K562 (cell line): ENCODE results near the gene DIS3L2. TPM values are rescaled to one million over a fixed set of nuclear protein-coding genes. Genes with fewer than 3 reads are reported as not detected.

Experiments used
- ATAC-seq: fragments of 200-7000 bp; cut with Tn5 transposase; 3 replicates; pipeline ENCODE4 v1.9.1; 2020; ENCODE audit warnings: moderate library complexity
- BruUV-seq: library from RNA; stranded (reverse); fragments of 400-500 nt; replicated peaks from 2 replicates; lab custom pipeline; 2021; lab: Mats Ljungman, UMichigan
- CTCF ChIA-PET: fragments of 300-600 bp; formaldehyde crosslinking; extraction: SDS; loops from one replicate; lab custom pipeline; 2021; ENCODE audit warnings: low intra/inter-chr PET ratio; lab: Yijun Ruan, JAX
- POLR2A ChIA-PET: fragments of 300-600, 350-650 bp; sonication (Branson Sonifier 250); formaldehyde crosslinking; extraction: SDS; loops from one replicate; lab custom pipeline; 2021; ENCODE audit warnings: antibody characterized with exemption, inconsistent platforms; lab: Yijun Ruan, JAX
- DNase-seq, 4 experiments: peaks; one replicate each; pipeline versions ENCODE4 v3.0.0 to v3.0.0-alpha.2; 2011 to 2018; ENCODE audit warnings: low spot score in 3 of 4, mixed read lengths in 3 of 4; ENCODE audit errors: extremely low read depth in 1 of 4
- FAIRE-seq: peaks from 2 replicates; lab custom pipeline; 2011; peaks lifted over from hg19 to GRCh38; lab: Jason Lieb, UNC
- H2AFZ ChIP-seq: 2 replicates; pipeline ENCODE4 v1.6.0; 2011; ENCODE audit warnings: low read depth, low read length, control low read depth, inconsistent platforms
- H3K27ac ChIP-seq: fragments of 200-600 bp; 3 replicates; pipeline ENCODE4 v1.8.0; 2011; ENCODE audit warnings: low read depth, mild to moderate bottlenecking, control low read depth, inconsistent platforms, low read length, moderate library complexity, mixed read lengths; ENCODE audit errors: extremely low read depth
- H3K27me3 ChIP-seq, 2 experiments: fragments of 300-600 bp in 1 of 2; 2 replicates in 1 of 2; 3 replicates in 1 of 2; pipeline versions ENCODE4 v1.6.0 to v1.8.0; 2011; ENCODE audit warnings: inconsistent platforms in 2 of 2, low read length in 2 of 2, mild to moderate bottlenecking in 1 of 2, mixed read lengths in 1 of 2, moderate library complexity in 1 of 2; ENCODE audit not compliant: control insufficient read depth in 2 of 2, insufficient read depth in 2 of 2
- H3K36me3 ChIP-seq: fragments of 300-600 bp; 3 replicates; pipeline ENCODE4 v1.8.0; 2011; ENCODE audit warnings: mild to moderate bottlenecking, low read length, inconsistent platforms; ENCODE audit not compliant: control insufficient read depth, insufficient read depth
- H3K4me1 ChIP-seq, 2 experiments: fragments of 200-600 bp in 1 of 2; replicated peaks in 1 of 2; 2 replicates in 1 of 2; 3 replicates in 1 of 2; pipeline versions ENCODE4 v1.5.1 to v1.8.0; 2011; ENCODE audit warnings: inconsistent platforms in 2 of 2, low read length in 2 of 2, mild to moderate bottlenecking in 1 of 2, mixed read lengths in 1 of 2, moderate library complexity in 1 of 2; ENCODE audit not compliant: control insufficient read depth in 2 of 2, insufficient read depth in 2 of 2
- H3K4me2 ChIP-seq: 2 replicates; pipeline ENCODE4 v1.6.1; 2011; ENCODE audit warnings: low read length, control low read depth, inconsistent platforms, mixed read lengths; ENCODE audit not compliant: insufficient read depth
- H3K4me3 ChIP-seq: fragments of 200-600 bp; sonication (generic), shearing (Covaris generic); 2 replicates; pipeline ENCODE4 v1.5.1; 2016; ENCODE audit warnings: control low read depth, inconsistent platforms
- H3K79me2 ChIP-seq: fragments of 200-600 bp; 3 replicates; pipeline ENCODE4 v1.8.0; 2011; ENCODE audit warnings: low read length, inconsistent platforms; ENCODE audit not compliant: control insufficient read depth, insufficient read depth
- H3K9ac ChIP-seq, 2 experiments: 2 replicates each; pipeline versions ENCODE4 v1.6.0 to v1.6.1; 2011; ENCODE audit warnings: low read depth in 2 of 2, low read length in 2 of 2, control low read depth in 1 of 2, inconsistent platforms in 1 of 2, mild to moderate bottlenecking in 1 of 2, mixed read lengths in 1 of 2; ENCODE audit not compliant: insufficient read depth in 1 of 2
- H3K9me1 ChIP-seq: one replicate; pipeline ENCODE4 v1.6.0; 2011; ENCODE audit warnings: inconsistent platforms, mild to moderate bottlenecking, low read length, moderate library complexity; ENCODE audit not compliant: control insufficient read depth, insufficient read depth
- H3K9me3 ChIP-seq: replicated peaks from 2 replicates; pipeline ENCODE4 v1.5.1; 2011; ENCODE audit warnings: low read depth, low read length, inconsistent platforms; ENCODE audit not compliant: control insufficient read depth, insufficient read depth
- H4K20me1 ChIP-seq: replicated peaks from 2 replicates; pipeline ENCODE4 v1.6.1; 2011; ENCODE audit warnings: low read length, inconsistent platforms, mixed read lengths; ENCODE audit not compliant: control insufficient read depth, insufficient read depth
- ASH1L ChIP-seq: fragments of 450-650 bp; IDR thresholded peaks from 2 replicates; pipeline ENCODE4 v1.6.1; 2018; ENCODE audit warnings: borderline replicate concordance, mild to moderate bottlenecking, low read depth; ENCODE audit not compliant: partially characterized antibody
- HMGN3 ChIP-seq: IDR thresholded peaks from 2 replicates; pipeline ENCODE4 v1.6.1; 2011; ENCODE audit warnings: borderline replicate concordance, low read depth, mild to moderate bottlenecking, mixed read lengths, low read length; ENCODE audit not compliant: insufficient read length; ENCODE audit errors: extremely low read depth
- ID3 ChIP-seq, 2 experiments: fragments of 250-450 bp in 1 of 2; fragments of 450-650 bp in 1 of 2; sonication (Bioruptor Pico) in 1 of 2; IDR thresholded peaks; 2 replicates each; pipeline versions ENCODE4 v1.6.1 to v1.8.0; 2016 to 2021; ENCODE audit warnings: mild to moderate bottlenecking in 2 of 2, moderate library complexity in 2 of 2, missing compliant biosample characterization in 1 of 2, missing genetic modification characterization in 1 of 2
- KLF10 ChIP-seq: fragments of 250-450 bp; sonication (Bioruptor Pico); IDR thresholded peaks from 2 replicates; pipeline ENCODE4 v1.6.1; 2021; ENCODE audit warnings: matching md5 sums
- NFE2L1 ChIP-seq: fragments of 450-650 bp; IDR thresholded peaks from 2 replicates; pipeline ENCODE4 v1.6.1; 2016; ENCODE audit warnings: missing genetic modification characterization, low read depth, mild to moderate bottlenecking, missing compliant biosample characterization, moderate library complexity, borderline replicate concordance
- SP2 ChIP-seq: IDR thresholded peaks from 2 replicates; pipeline ENCODE4 v1.6.1; 2011; ENCODE audit warnings: mild to moderate bottlenecking, low read depth, low read length, moderate library complexity; ENCODE audit not compliant: poor library complexity, severe bottlenecking; ENCODE audit errors: extremely low read depth
- TAF15 ChIP-seq: fragments of 200-400 bp; formaldehyde crosslinking; IDR thresholded peaks from 2 replicates; pipeline ENCODE4 v1.6.1; 2017; ENCODE audit warnings: mild to moderate bottlenecking, low read depth, low read length, moderate library complexity
- ZNF274 ChIP-seq: IDR thresholded peaks from 2 replicates; pipeline ENCODE4 v1.6.1; 2011; ENCODE audit warnings: low read depth, mild to moderate bottlenecking, low read length, moderate library complexity, borderline replicate concordance
- ZNF445 ChIP-seq: fragments of 250-450 bp; sonication (Bioruptor Pico); IDR thresholded peaks from 2 replicates; pipeline ENCODE4 v1.4.0; 2020; ENCODE audit warnings: low read depth, mild to moderate bottlenecking, moderate library complexity
- ZNF76 ChIP-seq: fragments of 250-450 bp; sonication (Bioruptor Pico); IDR thresholded peaks from 2 replicates; pipeline ENCODE4 v1.4.0; 2020; ENCODE audit warnings: mild to moderate bottlenecking, moderate library complexity, borderline replicate concordance
- ZNF77 ChIP-seq: fragments of 250-450 bp; sonication (Bioruptor Pico); IDR thresholded peaks from 2 replicates; pipeline ENCODE4 v1.5.0; 2020
- WGBS: fragments of 100-300 bp; shearing (Covaris generic); methylation state at CpG from one replicate; pipeline ENCODE4 v1.1.6; 2016; ENCODE audit warnings: low coverage, mixed read lengths; ENCODE audit not compliant: insufficient coverage; ENCODE audit errors: missing lambda C conversion rate; 5-methylcytosine and 5-hydroxymethylcytosine counted together
- in situ Hi-C: fragments of 300-500 bp; cut with MboI; formaldehyde crosslinking; loops from 4 replicates; pipeline ENCODE4 v1.15.0; 2018; ENCODE audit warnings: inconsistent platforms, mixed read lengths
- intact Hi-C: fragments of 100-400 bp; cut with micrococcal nuclease; formaldehyde crosslinking; loops from 2 replicates; pipeline ENCODE4 v1.14.2; 2022
- polyA plus RNA-seq, 8 experiments: library from polyadenylated mRNA; depleted of rRNA in 4 of 8; stranded (reverse) in 5 of 8; unstranded in 3 of 8; fragments of >200 nt; fragmentation: Nextera tagmentation in 2 of 8; fragmentation: Illumina TruSeq in 1 of 8; extraction: Ambion mirVana in 2 of 8; extraction: Trizol in 1 of 8; gene quantifications; 2 replicates each; pipeline versions ENCODE4 v1.2.1 to v1.2.3, GENCODE V29; 2011 to 2014; ENCODE audit warnings: inconsistent platforms in 1 of 8, missing spikeins in 1 of 8
- total RNA-seq, 7 experiments: library from RNA; depleted of rRNA in 6 of 7; stranded (reverse); fragments of >200 nt in 6 of 7; fragmentation: Illumina TruSeq in 2 of 7; extraction: Trizol in 2 of 7; gene quantifications; 2 replicates each; pipeline versions ENCODE4 v1.2.1 to v1.2.3, GENCODE V29; 2011 to 2021; ENCODE audit warnings: low replicate concordance in 1 of 7
- TF ChIP-seq, protein P1 (sequence below): sonication (generic); formaldehyde crosslinking; IDR thresholded peaks from 2 replicates; pipeline ENCODE4 v1.9.0; 2022; ENCODE audit warnings: mild to moderate bottlenecking, missing genetic modification reagents
- TF ChIP-seq, protein P2 (sequence below): fragments of 450-650 bp; IDR thresholded peaks from 2 replicates; pipeline ENCODE4 v1.6.1; 2016
- TF ChIP-seq, protein P3 (sequence below): sonication (generic); formaldehyde crosslinking; IDR thresholded peaks from 2 replicates; pipeline ENCODE4 v1.8.1; 2023; ENCODE audit warnings: mild to moderate bottlenecking, missing genetic modification reagents
- TF ChIP-seq, protein P4 (sequence below): fragments of 450-650 bp; IDR thresholded peaks from one replicate; pipeline ENCODE4 v1.6.1; 2018; ENCODE audit warnings: mild to moderate bottlenecking, moderate library complexity; ENCODE audit not compliant: partially characterized antibody

Gene DIS3L2
- total and polyA plus RNA-seq, 9 of the 15 experiments (the other 6 are each of a cell fraction or from before 2014, with no cell fraction given) = 1.5 to 19.2 (median 11.2) TPM

DNA sequence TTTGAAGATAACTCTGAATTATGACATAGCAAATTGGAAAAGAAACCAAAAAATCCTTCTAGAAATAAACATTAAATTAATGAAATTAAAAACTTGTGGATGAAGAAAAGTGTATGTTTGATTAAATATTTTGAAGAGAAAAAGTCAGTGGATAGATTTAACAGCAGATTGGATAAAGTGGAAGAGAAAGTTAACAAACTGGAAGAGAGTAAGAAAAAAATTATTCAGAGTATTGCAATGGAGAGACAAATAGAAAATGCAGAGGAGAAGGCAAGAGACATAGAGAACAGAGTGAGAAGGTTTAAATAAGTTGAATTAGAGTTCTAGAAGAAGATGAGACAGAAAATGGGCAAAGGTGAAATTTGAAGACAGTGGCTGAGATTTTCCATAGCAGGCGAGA is 162.8 kb downstream of the DIS3L2 start:
- no peak for ATAC-seq
- no peak overlapping the region for H3K9ac ChIP-seq
- ChIA-PET CTCF (no interaction called here), POLR2A (no interaction called here)
- H3K4me2 ChIP-seq = no peak overlapping the region
- H3K4me3 ChIP-seq = no peak overlapping the region
- no TSS peak for BruUV-seq
- H3K79me2 ChIP-seq = no peaks in the 10 kb centered on the region
- H3K27ac ChIP-seq = no peak overlapping the region
- no peaks in the 10 kb centered on the region for H3K36me3 ChIP-seq
- intact Hi-C loops = no loop called here
- no peaks in the 10 kb centered on the region for H3K27me3 ChIP-seq
- in situ Hi-C loops = loop anchor here (10.0 kb wide), 1 partner anchor 790 kb away; no protein-coding TSS in a partner anchor
- no peak for FAIRE-seq
- H3K4me1 ChIP-seq = no peaks in the 10 kb centered on the region
- H4K20me1 ChIP-seq = no peaks in the 10 kb centered on the region
- no peaks in the 10 kb centered on the region for H3K9me1 ChIP-seq
- H3K9me3 ChIP-seq = no peaks in the 10 kb centered on the region
- no peak overlapping the region for H2AFZ ChIP-seq
- DNase-seq = no peak
- 80% methylated on average over 1 of the region's 1 CpG for WGBS
- TF ChIP-seq TAF15 (no peak), ZNF77 (CRISPR knock-in tag) (no peak), ZNF274 (no peak), KLF10 (CRISPR knock-in tag) (no peak), ZNF445 (no peak), HMGN3 (no peak), ASH1L (no peak), NFE2L1 (tag) (no peak), ZNF76 (CRISPR knock-in tag) (no peak), ID3 (CRISPR knock-in tag; IDR thresholded peaks at IDR 0.05) (no peak), ID3 (tag; IDR thresholded peaks at IDR 0.05) (no peak), SP2 (no peak)
- TF ChIP-seq, protein P1, sequence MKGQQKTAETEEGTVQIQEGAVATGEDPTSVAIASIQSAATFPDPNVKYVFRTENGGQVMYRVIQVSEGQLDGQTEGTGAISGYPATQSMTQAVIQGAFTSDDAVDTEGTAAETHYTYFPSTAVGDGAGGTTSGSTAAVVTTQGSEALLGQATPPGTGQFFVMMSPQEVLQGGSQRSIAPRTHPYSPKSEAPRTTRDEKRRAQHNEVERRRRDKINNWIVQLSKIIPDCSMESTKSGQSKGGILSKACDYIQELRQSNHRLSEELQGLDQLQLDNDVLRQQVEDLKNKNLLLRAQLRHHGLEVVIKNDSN = no peak
- TF ChIP-seq, protein P2, sequence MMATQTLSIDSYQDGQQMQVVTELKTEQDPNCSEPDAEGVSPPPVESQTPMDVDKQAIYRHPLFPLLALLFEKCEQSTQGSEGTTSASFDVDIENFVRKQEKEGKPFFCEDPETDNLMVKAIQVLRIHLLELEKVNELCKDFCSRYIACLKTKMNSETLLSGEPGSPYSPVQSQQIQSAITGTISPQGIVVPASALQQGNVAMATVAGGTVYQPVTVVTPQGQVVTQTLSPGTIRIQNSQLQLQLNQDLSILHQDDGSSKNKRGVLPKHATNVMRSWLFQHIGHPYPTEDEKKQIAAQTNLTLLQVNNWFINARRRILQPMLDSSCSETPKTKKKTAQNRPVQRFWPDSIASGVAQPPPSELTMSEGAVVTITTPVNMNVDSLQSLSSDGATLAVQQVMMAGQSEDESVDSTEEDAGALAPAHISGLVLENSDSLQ = no peak
- TF ChIP-seq, protein P3, sequence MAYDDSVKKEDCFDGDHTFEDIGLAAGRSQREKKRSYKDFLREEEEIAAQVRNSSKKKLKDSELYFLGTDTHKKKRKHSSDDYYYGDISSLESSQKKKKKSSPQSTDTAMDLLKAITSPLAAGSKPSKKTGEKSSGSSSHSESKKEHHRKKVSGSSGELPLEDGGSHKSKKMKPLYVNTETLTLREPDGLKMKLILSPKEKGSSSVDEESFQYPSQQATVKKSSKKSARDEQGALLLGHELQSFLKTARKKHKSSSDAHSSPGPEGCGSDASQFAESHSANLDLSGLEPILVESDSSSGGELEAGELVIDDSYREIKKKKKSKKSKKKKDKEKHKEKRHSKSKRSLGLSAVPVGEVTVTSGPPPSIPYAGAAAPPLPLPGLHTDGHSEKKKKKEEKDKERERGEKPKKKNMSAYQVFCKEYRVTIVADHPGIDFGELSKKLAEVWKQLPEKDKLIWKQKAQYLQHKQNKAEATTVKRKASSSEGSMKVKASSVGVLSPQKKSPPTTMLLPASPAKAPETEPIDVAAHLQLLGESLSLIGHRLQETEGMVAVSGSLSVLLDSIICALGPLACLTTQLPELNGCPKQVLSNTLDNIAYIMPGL (CRISPR knock-in tag) = no peak
- TF ChIP-seq, protein P4, sequence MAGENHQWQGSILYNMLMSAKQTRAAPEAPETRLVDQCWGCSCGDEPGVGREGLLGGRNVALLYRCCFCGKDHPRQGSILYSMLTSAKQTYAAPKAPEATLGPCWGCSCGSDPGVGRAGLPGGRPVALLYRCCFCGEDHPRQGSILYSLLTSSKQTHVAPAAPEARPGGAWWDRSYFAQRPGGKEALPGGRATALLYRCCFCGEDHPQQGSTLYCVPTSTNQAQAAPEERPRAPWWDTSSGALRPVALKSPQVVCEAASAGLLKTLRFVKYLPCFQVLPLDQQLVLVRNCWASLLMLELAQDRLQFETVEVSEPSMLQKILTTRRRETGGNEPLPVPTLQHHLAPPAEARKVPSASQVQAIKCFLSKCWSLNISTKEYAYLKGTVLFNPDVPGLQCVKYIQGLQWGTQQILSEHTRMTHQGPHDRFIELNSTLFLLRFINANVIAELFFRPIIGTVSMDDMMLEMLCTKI = no peak
